Tibial artery (tissue), 4 donors: ENCODE results near the gene THBS3.
A peak's percentile ranks its signal among the peaks of the same experiment; 100 is the strongest.
"Not testable (repeated sequence)": the region's sequence is repeated elsewhere in the genome, so short reads cannot be mapped to it uniquely, and the experiment has no call there.

Source experiments
- DNase-seq, 2 donors: peaks; one replicate each; pipeline ENCODE4 v3.0.0-alpha.2; 2019
- H3K27ac ChIP-seq, 2 donors: fragments of 200-600 bp; sonication (generic) in 1 of 2; 1 replicate in 1 of 2; 2 replicates in 1 of 2; pipeline ENCODE4 v1.5.1; 2018 to 2019; ENCODE audit warnings: mild to moderate bottlenecking in 1 of 2
- H3K27me3 ChIP-seq, 2 donors: fragments of 200-600 bp; sonication (generic) in 1 of 2; one replicate each; pipeline versions ENCODE4 v1.5.1 to v1.6.0; 2016 to 2019
- H3K36me3 ChIP-seq, 3 donors: fragments of 200-600 bp; sonication (generic) in 2 of 3; one replicate each; pipeline ENCODE4 v1.5.1; 2016 to 2019; ENCODE audit warnings: mild to moderate bottlenecking in 2 of 3
- H3K4me1 ChIP-seq, 4 donors: fragments of 200-600 bp; sonication (generic) in 2 of 4; 1 replicate in 3 of 4; 2 replicates in 1 of 4; pipeline ENCODE4 v1.5.1; 2016 to 2019
- H3K4me3 ChIP-seq, 2 donors: fragments of 200-600 bp; sonication (generic) in 1 of 2; 1 replicate in 1 of 2; 2 replicates in 1 of 2; pipeline ENCODE4 v1.5.1; 2018 to 2019; ENCODE audit warnings: mild to moderate bottlenecking in 2 of 2
- H3K9me3 ChIP-seq, 3 donors: fragments of 200-600 bp; sonication (generic) in 1 of 3; one replicate each; pipeline ENCODE4 v1.5.1; 2016 to 2019
- CTCF ChIP-seq, 2 experiments: fragments of 200-600 bp in 1 of 2; fragments of 450-650 bp in 1 of 2; IDR thresholded peaks; one replicate each; pipeline ENCODE4 v1.5.1; 2017 to 2019; ENCODE audit warnings: antibody characterized with exemption in 2 of 2, mild to moderate bottlenecking in 1 of 2, moderate library complexity in 1 of 2
- intact Hi-C: fragments of 100-400 bp; cut with DNase I; formaldehyde crosslinking; loops from one replicate; pipeline ENCODE4 v1.15.0; 2023; ENCODE audit warnings: low total_unique reads

The THBS3 gene

GRCh38 chr1:155193275-155193990, 14.3 kb downstream of the THBS3 start:
- Histone ChIP-seq H3K4me3 (peak overlapping the region; percentile 54 to 77), H3K36me3 (peaks cover 0 to 19% (median 10%) of the 10 kb centered on the region in 3 donors), H3K9me3 (no peaks in the 10 kb centered on the region), H3K27ac (peak overlapping the region; percentile 82 to 83), H3K27me3 (no peaks in the 10 kb centered on the region), H3K4me1 (peaks cover 0 to 36% (median 28%) of the 10 kb centered on the region in 4 donors)
- DNase-seq = peak; percentile 87 to 95
- peak; percentile 98 to 99 for TF ChIP-seq CTCF (IDR thresholded peaks at IDR 0.05)
- intact Hi-C loops = no loop called here

- no peak for TF ChIP-seq CTCF (IDR thresholded peaks at IDR 0.05)
- H3K27ac ChIP-seq = peak overlapping the region; percentile 82 to 83
- H3K36me3 ChIP-seq = peaks cover 0 to 11% (median 4%) of the 10 kb centered on the region in 3 donors
- H3K4me1 ChIP-seq = peaks cover 0 to 38% (median 28%) of the 10 kb centered on the region in 4 donors
- intact Hi-C loops = no loop called here
- no peak for DNase-seq
- no peaks in the 10 kb centered on the region for H3K27me3 ChIP-seq
- H3K4me3 ChIP-seq = peak overlapping the region; percentile 54 to 77
- H3K9me3 ChIP-seq = no peaks in the 10 kb centered on the region
These were observed 15.1 kb downstream of the THBS3 start for GRCh38 chr1:155192346-155193274.

GRCh38 chr1:155191904-155192303, 15.8 kb downstream of the THBS3 start:
- H3K4me1 ChIP-seq = peaks cover 0 to 43% (median 28%) of the 10 kb centered on the region in 4 donors
- H3K27ac ChIP-seq = peak overlapping the region; percentile 82 to 83
- DNase-seq = no peak
- H3K27me3 ChIP-seq = no peaks in the 10 kb centered on the region
- intact Hi-C loops = no loop called here
- H3K36me3 ChIP-seq = peaks cover 0 to 4% (median 0%) of the 10 kb centered on the region in 3 donors
- no peak overlapping the region for H3K4me3 ChIP-seq
- TF ChIP-seq CTCF (IDR thresholded peaks at IDR 0.05) = no peak
- no peaks in the 10 kb centered on the region for H3K9me3 ChIP-seq

GRCh38 chr1:155189926-155190325, 17.8 kb downstream of the THBS3 start:
- intact Hi-C loops, H3K4me3 ChIP-seq, H3K36me3 ChIP-seq, H3K9me3 ChIP-seq, DNase-seq, H3K27me3 ChIP-seq, H3K27ac ChIP-seq: not testable (repeated sequence)
- H3K4me1 ChIP-seq = peaks cover 0 to 39% (median 17%) of the 10 kb centered on the region in 4 donors

GRCh38 chr1:155188268-155188667, 19.4 kb downstream of the THBS3 start:
- no peak overlapping the region for H3K27ac ChIP-seq
- H3K27me3 ChIP-seq = no peaks in the 10 kb centered on the region
- TF ChIP-seq CTCF (IDR thresholded peaks at IDR 0.05) = no peak
- H3K36me3 ChIP-seq = no peaks in the 10 kb centered on the region
- DNase-seq = no peak
- intact Hi-C loops = no loop called here
- H3K9me3 ChIP-seq = no peaks in the 10 kb centered on the region
- peaks cover 0 to 30% (median 6%) of the 10 kb centered on the region in 4 donors for H3K4me1 ChIP-seq
- no peak overlapping the region for H3K4me3 ChIP-seq

GRCh38 chr1:155187456-155187891, 20.2 kb downstream of the THBS3 start:
- no peak for DNase-seq
- no peaks in the 10 kb centered on the region for H3K9me3 ChIP-seq
- no peak for TF ChIP-seq CTCF (IDR thresholded peaks at IDR 0.05)
- H3K27me3 ChIP-seq = no peaks in the 10 kb centered on the region
- no peak overlapping the region for H3K27ac ChIP-seq
- H3K36me3 ChIP-seq = no peaks in the 10 kb centered on the region
- no peak overlapping the region for H3K4me3 ChIP-seq
- intact Hi-C loops = no loop called here
- H3K4me1 ChIP-seq = peaks cover 0 to 22% (median 0%) of the 10 kb centered on the region in 4 donors
